Transverse colon (tissue), 4 donors: ENCODE measurements around the gene ITGB2. TPM values are rescaled to one million over a fixed set of nuclear protein-coding genes. Genes with fewer than 3 reads are reported as not detected.
"Not testable (repeated sequence)": the region's sequence is repeated elsewhere in the genome, so short reads cannot be mapped to it uniquely, and the experiment has no call there.

Experiments used
- DNase-seq: peaks from one replicate; pipeline ENCODE4 v3.0.0-alpha.2; 2019
- H3K27ac ChIP-seq, 4 donors: fragments of 200-600 bp; sonication (generic); 2 replicates each; pipeline ENCODE4 v1.5.1; 2016 to 2018; ENCODE audit warnings: inconsistent platforms in 4 of 4
- H3K27me3 ChIP-seq: fragments of 200-600 bp; sonication (generic); 2 replicates; pipeline ENCODE4 v1.5.1; 2017; ENCODE audit warnings: inconsistent platforms
- H3K36me3 ChIP-seq, 4 donors: fragments of 200-600 bp; sonication (generic); 2 replicates each; pipeline ENCODE4 v1.5.1; 2017 to 2019; ENCODE audit warnings: inconsistent platforms in 4 of 4
- H3K4me1 ChIP-seq, 4 donors: fragments of 200-600 bp; sonication (generic); 2 replicates each; pipeline ENCODE4 v1.5.1; 2017 to 2020; ENCODE audit warnings: inconsistent platforms in 4 of 4
- H3K4me3 ChIP-seq, 4 donors: fragments of 200-600 bp; sonication (generic); 1 replicate in 1 of 4; 2 replicates in 3 of 4; pipeline versions ENCODE4 v1.5.1 to v1.6.1; 2017 to 2019; ENCODE audit warnings: inconsistent platforms in 4 of 4
- H3K9me3 ChIP-seq, 2 donors: fragments of 200-600 bp; sonication (generic); 2 replicates each; pipeline ENCODE4 v1.5.1; 2017 to 2019; ENCODE audit warnings: inconsistent platforms in 2 of 2
- CTCF ChIP-seq, 5 experiments: fragments of 200-600 bp in 3 of 5; fragments of 450-650 bp in 2 of 5; sonication (generic) in 3 of 5; IDR thresholded peaks; 1 replicate in 2 of 5; 2 replicates in 3 of 5; pipeline ENCODE4 v1.5.1; 2016 to 2017; ENCODE audit warnings: antibody characterized with exemption in 5 of 5, inconsistent platforms in 3 of 5, mild to moderate bottlenecking in 2 of 5, moderate library complexity in 1 of 5
- EP300 ChIP-seq: sonication (generic); formaldehyde crosslinking; IDR thresholded peaks from one replicate; pipeline ENCODE4 v1.6.1; 2017; ENCODE audit warnings: antibody characterized with exemption, low read depth
- POLR2A ChIP-seq: fragments of 450-650 bp; IDR thresholded peaks from one replicate; pipeline ENCODE4 v1.6.1; 2016; ENCODE audit warnings: antibody characterized with exemption, mild to moderate bottlenecking, moderate library complexity
- POLR2AphosphoS5 ChIP-seq, 3 donors: sonication (generic); formaldehyde crosslinking; IDR thresholded peaks; one replicate each; pipeline ENCODE4 v1.6.1; 2016; ENCODE audit warnings: antibody characterized with exemption in 3 of 3
- WGBS, 2 donors: methylation state at CpG; one replicate each; pipeline ENCODE4 v1.1.5; 2018; ENCODE audit warnings: low coverage in 1 of 2; 5-methylcytosine and 5-hydroxymethylcytosine counted together
- in situ Hi-C, 4 donors: fragments of 200-750 bp; cut with MboI; loops; one replicate each; pipeline versions ENCODE4 v1.15.0 to v1.15.1; 2017; ENCODE audit warnings: low sequenced_read_pairs in 3 of 4, low pct_ligation_motif_present in 1 of 4, low pct_unique_long_range_greater_than_20kb in 1 of 4
- intact Hi-C: fragments of 100-400 bp; cut with DNase I; formaldehyde crosslinking; loops from one replicate; pipeline ENCODE4 v1.15.1; 2023; ENCODE audit warnings: low total_unique reads
- total RNA-seq, 4 donors: library from RNA; depleted of rRNA; stranded (reverse); fragments of >200 nt; gene quantifications; one replicate each; pipeline ENCODE4 v1.1.0, GENCODE V29; 2016

Gene ITGB2
- total RNA-seq, 4 donors from 2014 or later, result 14.2 to 32.4 (median 24.9) TPM

GRCh38 chr21:44881198-44881872 lies 39.4 kb downstream of the ITGB2 start:
- H3K4me1 ChIP-seq, result peaks cover 0 to 29% (median 4%) of the 10 kb centered on the region in 4 donors
- DNase-seq, result no peak
- TF ChIP-seq POLR2AphosphoS5 (IDR thresholded peaks at IDR 0.05) (no peak), EP300 (no peak), POLR2A (no peak), CTCF (IDR thresholded peaks at IDR 0.05) (no peak)
- H3K27ac ChIP-seq, result peak overlapping the region; percentile 17 to 42 (median 34)
- no peak overlapping the region for H3K4me3 ChIP-seq
- no peaks in the 10 kb centered on the region for H3K36me3 ChIP-seq
- no peaks in the 10 kb centered on the region for H3K27me3 ChIP-seq
- intact Hi-C loops (no loop called here), in situ Hi-C loops (loop anchor here in 1 of 4 donors (10.0 kb wide), 1 partner anchor 53 kb away; no protein-coding TSS in a partner anchor)
- no peaks in the 10 kb centered on the region for H3K9me3 ChIP-seq
- WGBS, 2 donors, result 17 to 70% methylated on average over 1 to 6 of the region's 6 CpGs

GRCh38 chr21:44880405-44881197 lies 40.1 kb downstream of the ITGB2 start:
- no peak for TF ChIP-seq CTCF (IDR thresholded peaks at IDR 0.05)
- TF ChIP-seq POLR2AphosphoS5 (IDR thresholded peaks at IDR 0.05), result peak in 1 of 3 donors; percentile 8
- in situ Hi-C loops, result loop anchor here in 1 of 4 donors (10.0 kb wide), 1 partner anchor 54 kb away; no protein-coding TSS in a partner anchor
- H3K36me3 ChIP-seq, result no peaks in the 10 kb centered on the region
- no peaks in the 10 kb centered on the region for H3K9me3 ChIP-seq
- intact Hi-C loops, result no loop called here
- no peak overlapping the region for H3K4me3 ChIP-seq
- H3K4me1 ChIP-seq, result peaks cover 0 to 35% (median 4%) of the 10 kb centered on the region in 4 donors
- no peaks in the 10 kb centered on the region for H3K27me3 ChIP-seq
- DNase-seq, result no peak
- H3K27ac ChIP-seq, result peak overlapping the region; percentile 30 to 42 (median 37)
- WGBS, 2 donors, result 45 to 51% methylated on average over 8 of the region's 8 CpGs

GRCh38 chr21:44879238-44879637 lies 41.5 kb downstream of the ITGB2 start:
- 83 to 87% methylated on average over 1 to 8 of the region's 8 CpGs for WGBS, 2 donors
- intact Hi-C loops, result loop anchor here (10.0 kb wide), 1 partner anchor 64 kb away; the partner anchor contains the start of gene SUMO3
- H3K27me3 ChIP-seq, H3K9me3 ChIP-seq, H3K36me3 ChIP-seq, DNase-seq, H3K4me3 ChIP-seq: not testable (repeated sequence)
- Histone ChIP-seq H3K27ac (peak overlapping the region; percentile 42 to 75 (median 60)), H3K4me1 (peaks cover 0 to 48% (median 16%) of the 10 kb centered on the region in 4 donors)
- in situ Hi-C loops, result loop anchor here in 1 of 4 donors (10.0 kb wide), 1 partner anchor 1016 kb away; no protein-coding TSS in a partner anchor

GRCh38 chr21:44878053-44878982 lies 42.4 kb downstream of the ITGB2 start:
- Histone ChIP-seq H3K27ac (peak overlapping the region; percentile 56 to 75 (median 64)), H3K27me3 (no peaks in the 10 kb centered on the region), H3K4me1 (peaks cover 0 to 51% (median 20%) of the 10 kb centered on the region in 4 donors), H3K4me3 (no peak overlapping the region), H3K9me3 (no peaks in the 10 kb centered on the region), H3K36me3 (no peaks in the 10 kb centered on the region)
- in situ Hi-C loops, result loop anchor here in 1 of 4 donors (10.0 kb wide), 1 partner anchor 1016 kb away; no protein-coding TSS in a partner anchor
- peak; percentile 39 for DNase-seq
- intact Hi-C loops, result loop anchor here (10.0 kb wide), 1 partner anchor 64 kb away; the partner anchor contains the start of gene SUMO3
- TF ChIP-seq CTCF (IDR thresholded peaks at IDR 0.05) (peak in 2 of 5 experiments; percentile 33 to 40), POLR2AphosphoS5 (IDR thresholded peaks at IDR 0.05) (peak in 1 of 3 donors; percentile 28), POLR2A (no peak), EP300 (no peak)
- 38 to 46% methylated on average over 10 to 13 of the region's 13 CpGs for WGBS, 2 donors
